Measurements from ENCODE around the gene ST7.

DNA sequence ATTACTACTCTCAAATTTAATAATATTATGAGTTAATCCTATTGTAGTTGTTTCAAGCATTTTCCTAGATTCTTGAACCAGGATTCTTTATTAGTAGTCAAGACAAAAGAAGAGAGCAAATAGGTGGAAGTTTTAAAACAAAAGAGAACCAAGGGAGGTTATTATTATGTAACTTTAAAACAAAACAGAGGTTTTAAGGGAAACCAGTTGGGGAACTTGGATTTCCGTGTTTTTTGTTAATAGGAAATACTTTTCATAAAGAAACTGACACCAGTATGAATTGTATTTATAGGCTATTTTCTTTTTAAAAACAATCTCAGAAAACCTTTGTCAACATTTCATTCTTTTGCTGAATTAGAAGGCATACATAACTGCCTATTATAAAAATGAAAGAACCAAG is 185.7 kb downstream of the ST7 start:
- no peak for TF ChIP-seq CTCF (IDR thresholded peaks at IDR 0.05; ENCODE audit: low read depth, low read length)
- TF ChIP-seq POLR2A (IDR thresholded peaks at IDR 0.05; ENCODE audit: extremely low read depth, insufficient read length) = no peak
- TF ChIP-seq, protein P1, sequence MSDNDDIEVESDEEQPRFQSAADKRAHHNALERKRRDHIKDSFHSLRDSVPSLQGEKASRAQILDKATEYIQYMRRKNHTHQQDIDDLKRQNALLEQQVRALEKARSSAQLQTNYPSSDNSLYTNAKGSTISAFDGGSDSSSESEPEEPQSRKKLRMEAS (IDR thresholded peaks at IDR 0.05; ENCODE audit: low read depth, low read length) = no peak
- no peak for TF ChIP-seq MYC (IDR thresholded peaks at IDR 0.05; ENCODE audit: low read depth, low read length)
